ENCODE data around the gene P2RX6.

The P2RX6 gene

DNA sequence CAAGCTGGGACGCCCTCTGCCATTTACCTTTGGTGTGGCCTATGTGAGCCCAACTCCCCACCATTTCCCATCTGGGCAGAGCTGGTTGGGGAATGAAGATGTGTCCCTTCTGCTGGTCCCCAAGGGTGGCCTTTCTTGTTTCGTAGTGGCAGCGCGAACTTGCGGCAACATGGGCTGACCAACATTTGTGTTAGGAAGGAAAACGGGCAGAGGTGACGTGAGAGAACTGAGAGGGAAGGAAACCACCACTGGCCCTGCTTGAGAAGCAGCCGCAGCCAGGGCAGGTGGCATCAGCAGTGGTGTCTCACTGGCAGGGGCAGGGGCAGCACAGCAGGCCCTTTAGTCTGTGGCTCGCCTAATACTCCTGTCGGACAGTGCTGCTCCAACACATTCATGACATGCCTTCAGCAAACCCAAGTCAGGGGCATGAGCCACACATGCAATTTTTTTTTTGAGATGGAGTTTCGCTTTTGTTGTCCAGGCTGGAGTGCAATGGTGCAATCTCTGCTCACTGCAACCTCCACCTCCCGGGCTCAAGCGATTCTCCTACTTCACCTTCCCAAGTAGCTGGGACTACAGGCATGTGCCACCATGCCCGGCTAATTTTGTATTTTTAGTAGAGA, 60.7 kb downstream of the P2RX6 start:
- DNase-seq (ENCODE audit: low read depth in 2 of 2), result no peak

DNA sequence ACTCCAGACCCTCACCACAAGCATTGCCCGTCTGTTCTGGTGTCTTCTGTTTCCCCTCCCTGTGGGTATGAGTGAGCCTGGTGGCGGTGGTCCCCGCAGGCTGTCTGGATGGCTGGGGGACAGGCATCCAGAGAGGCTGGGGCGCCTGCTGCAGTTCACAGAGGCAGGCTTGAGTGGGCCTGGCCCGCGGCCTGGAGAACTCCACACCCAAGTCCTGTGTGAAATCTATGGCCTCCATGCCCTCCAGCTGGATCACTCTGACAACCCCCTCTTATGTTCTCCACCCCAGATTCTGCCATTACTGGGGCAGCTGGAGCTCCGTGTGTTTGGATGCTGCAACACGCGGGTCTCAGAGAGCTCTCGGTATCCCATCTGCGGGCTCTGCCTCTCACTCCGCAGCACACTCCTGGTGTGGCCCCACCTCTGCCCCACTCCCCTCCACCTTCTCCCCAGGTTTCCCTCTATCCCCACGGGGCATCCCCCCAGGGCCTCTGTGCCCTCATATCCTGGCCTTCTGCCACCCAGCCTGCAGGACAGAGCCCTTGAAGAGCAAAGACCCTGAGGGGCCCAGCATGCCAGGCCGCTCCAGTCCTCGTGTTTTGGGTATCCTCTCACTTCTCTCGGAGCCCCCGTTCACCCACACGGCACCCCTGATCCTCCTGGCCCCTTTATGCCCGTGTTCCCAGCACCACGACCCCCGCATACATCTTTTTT, 62.1 kb downstream of the P2RX6 start:
- DNase-seq (ENCODE audit: low read depth in 2 of 2), result no peak
